Pancreas (tissue), 10 donors: Measurements from ENCODE around the gene DMKN. TPM values are rescaled to one million over a fixed set of nuclear protein-coding genes. Genes with fewer than 3 reads are reported as not detected.

Experiments used
- ATAC-seq, 4 donors: fragments of 200-7000 bp; cut with Tn5 transposase; one replicate each; pipeline versions ENCODE4 v1.8.0 to v1.9.1; 2020; ENCODE audit warnings: mild to moderate bottlenecking in 4 of 4, moderate library complexity in 4 of 4
- DNase-seq, 6 donors: peaks; one replicate each; pipeline ENCODE4 v3.0.0-alpha.2; 2020
- FAIRE-seq: peaks from 2 replicates; lab custom pipeline; 2012; peaks lifted over from hg19 to GRCh38; lab: Jason Lieb, UNC
- H3K27ac ChIP-seq, 4 donors: fragments of 200-600 bp; sonication (generic); 1 replicate in 3 of 4; 2 replicates in 1 of 4; pipeline versions ENCODE4 v1.5.0 to v1.8.0; 2020
- H3K27me3 ChIP-seq, 4 donors: fragments of 200-600 bp; one replicate each; pipeline ENCODE4 v1.8.0; 2021
- H3K36me3 ChIP-seq, 3 donors: fragments of 200-600 bp; sonication (generic) in 1 of 3; one replicate each; pipeline versions ENCODE4 v1.5.0 to v1.8.0; 2020 to 2021
- H3K4me1 ChIP-seq, 3 donors: fragments of 200-600 bp; one replicate each; pipeline ENCODE4 v1.8.0; 2021
- H3K4me3 ChIP-seq, 4 donors: fragments of 200-600 bp; sonication (generic) in 2 of 4; one replicate each; pipeline versions ENCODE4 v1.5.0 to v1.8.0; 2020 to 2021
- H3K9me3 ChIP-seq, 4 donors: fragments of 200-600 bp; one replicate each; pipeline ENCODE4 v1.8.0; 2021
- WGBS, 2 donors: extraction: QIAGEN DNeasy Blood & Tissue Kit; methylation state at CpG; one replicate each; pipeline ENCODE4 v1.1.7; 2013; 5-methylcytosine and 5-hydroxymethylcytosine counted together
- intact Hi-C, 3 donors: fragments of 100-400 bp; cut with DNase I; formaldehyde crosslinking; loops; one replicate each; pipeline versions ENCODE4 v1.11.1 to v1.14.2; 2022
- polyA plus RNA-seq, 2 donors: library from polyadenylated mRNA; stranded (reverse); fragments of 200-250 nt; gene quantifications; one replicate each; pipeline ENCODE4 v1.2.3, GENCODE V29; 2013
- total RNA-seq, 6 donors: library from RNA; stranded (reverse); fragmentation: NEBNext Ultra II Directional in 4 of 6; extraction: Animal tissue kit (Norgen Biotek cat#: 25700) in 4 of 6; gene quantifications; one replicate each; pipeline versions ENCODE4 v1.2.1 to v1.2.4, GENCODE V29; 2021 to 2023
- TF ChIP-seq, protein P1 (sequence below), 4 donors: fragments of 200-600 bp; sonication (generic) in 3 of 4; IDR thresholded peaks; one replicate each; pipeline versions ENCODE4 v1.5.0 to v1.8.0; 2021; ENCODE audit warnings: antibody characterized with exemption in 4 of 4
- donor health status: healthy with polysubstance abuse.
- donor health status: DM: no; HTN: no; CAD: no; lungs with moderate emphysema.
- donor health status: DM: no; HTN: no; CAD: no.
- donor health status: control.
- donor health status: control.
- donor health status: Bipolar disorder and iron deficiency.
- donor health status: DM: yes; HTN: yes; CAD: no.
- donor health status: DM: no; HTN: no; CAD: no.
- donor health status: DM: no; HTN: no; CAD: no.
- donor health status: DM: yes; HTN: yes; CAD: no.

DMKN gene
- total and polyA plus RNA-seq, 8 donors = 48.5 to 197 (median 62.4) TPM

DNA sequence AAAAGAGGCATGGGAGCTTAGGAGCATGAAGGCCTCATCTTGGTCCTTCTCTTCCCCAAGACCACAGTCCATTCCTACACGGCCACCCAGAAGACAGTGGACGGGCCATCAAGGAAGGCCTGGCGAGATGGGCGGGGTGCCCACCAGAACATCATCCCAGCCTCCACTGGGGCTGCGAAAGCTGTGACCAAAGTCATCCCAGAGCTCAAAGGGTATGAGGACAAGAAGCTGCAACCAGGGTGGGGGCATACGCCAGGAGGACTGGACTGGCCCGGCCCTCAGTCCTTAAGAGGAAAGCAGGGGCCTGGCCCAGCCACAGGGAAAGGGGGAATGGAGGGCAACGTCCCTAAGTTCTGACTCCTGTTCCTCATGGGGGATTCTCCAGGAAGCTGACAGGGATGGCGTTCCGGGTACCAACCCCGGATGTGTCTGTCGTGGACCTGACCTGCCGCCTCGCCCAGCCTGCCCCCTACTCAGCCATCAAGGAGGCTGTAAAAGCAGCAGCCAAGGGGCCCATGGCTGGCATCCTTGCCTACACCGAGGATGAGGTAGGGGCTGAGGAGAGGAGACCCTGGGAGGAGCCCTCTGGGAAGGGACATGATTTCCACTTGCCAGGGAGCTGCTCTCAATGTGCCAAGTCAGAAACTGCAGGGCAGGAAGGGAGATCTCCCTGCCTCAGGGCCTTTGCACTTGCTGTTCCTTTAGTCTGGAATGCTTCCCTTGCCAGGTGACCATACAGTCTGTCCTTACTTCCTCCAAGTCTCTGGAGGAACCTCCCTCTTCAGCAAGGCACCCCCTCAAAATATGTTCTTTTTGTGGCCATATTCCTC, 30.0 kb upstream of the DMKN start:
- ATAC-seq (no peak), DNase-seq (no peak), FAIRE-seq (no peak)
- 94 to 96% methylated on average over 15 of the region's 15 CpGs for WGBS, 2 donors
- no peak overlapping the region for H3K27ac ChIP-seq
- peaks cover 0 to 14% (median 4%) of the 10 kb centered on the region in 3 donors for H3K4me1 ChIP-seq
- intact Hi-C loops = loop anchor here in 2 of 3 donors (10.0 kb wide), 2 partner anchors 51 to 181 kb away; no protein-coding TSS in a partner anchor
- H3K4me3 ChIP-seq = no peak overlapping the region
- H3K9me3 ChIP-seq = no peaks in the 10 kb centered on the region
- no peaks in the 10 kb centered on the region for H3K36me3 ChIP-seq
- H3K27me3 ChIP-seq = no peaks in the 10 kb centered on the region
- TF ChIP-seq, protein P1, sequence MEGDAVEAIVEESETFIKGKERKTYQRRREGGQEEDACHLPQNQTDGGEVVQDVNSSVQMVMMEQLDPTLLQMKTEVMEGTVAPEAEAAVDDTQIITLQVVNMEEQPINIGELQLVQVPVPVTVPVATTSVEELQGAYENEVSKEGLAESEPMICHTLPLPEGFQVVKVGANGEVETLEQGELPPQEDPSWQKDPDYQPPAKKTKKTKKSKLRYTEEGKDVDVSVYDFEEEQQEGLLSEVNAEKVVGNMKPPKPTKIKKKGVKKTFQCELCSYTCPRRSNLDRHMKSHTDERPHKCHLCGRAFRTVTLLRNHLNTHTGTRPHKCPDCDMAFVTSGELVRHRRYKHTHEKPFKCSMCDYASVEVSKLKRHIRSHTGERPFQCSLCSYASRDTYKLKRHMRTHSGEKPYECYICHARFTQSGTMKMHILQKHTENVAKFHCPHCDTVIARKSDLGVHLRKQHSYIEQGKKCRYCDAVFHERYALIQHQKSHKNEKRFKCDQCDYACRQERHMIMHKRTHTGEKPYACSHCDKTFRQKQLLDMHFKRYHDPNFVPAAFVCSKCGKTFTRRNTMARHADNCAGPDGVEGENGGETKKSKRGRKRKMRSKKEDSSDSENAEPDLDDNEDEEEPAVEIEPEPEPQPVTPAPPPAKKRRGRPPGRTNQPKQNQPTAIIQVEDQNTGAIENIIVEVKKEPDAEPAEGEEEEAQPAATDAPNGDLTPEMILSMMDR (IDR thresholded peaks at IDR 0.05) = no peak

DNA sequence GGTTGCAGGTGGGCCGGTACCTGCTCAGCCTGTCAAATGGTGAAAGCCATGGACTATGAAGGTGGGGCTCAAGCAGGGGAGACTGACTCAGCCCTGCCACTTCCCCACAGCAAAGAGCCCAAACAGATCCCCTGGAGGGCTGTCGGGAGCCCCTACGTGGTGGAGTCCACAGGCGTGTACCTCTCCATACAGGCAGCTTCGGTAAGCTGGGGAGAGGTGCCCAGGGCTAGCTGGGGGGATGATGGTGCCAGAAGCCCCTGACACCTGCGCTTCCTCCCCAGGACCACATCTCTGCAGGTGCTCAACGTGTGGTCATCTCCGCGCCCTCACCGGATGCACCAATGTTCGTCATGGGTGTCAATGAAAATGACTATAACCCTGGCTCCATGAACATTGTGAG, 28.8 kb upstream of the DMKN start:
- TF ChIP-seq, protein P1 (IDR thresholded peaks at IDR 0.05) = no peak
- Histone ChIP-seq H3K4me1 (peaks cover 0 to 14% (median 4%) of the 10 kb centered on the region in 3 donors), H3K27me3 (no peaks in the 10 kb centered on the region), H3K4me3 (no peak overlapping the region), H3K27ac (no peak overlapping the region), H3K36me3 (no peaks in the 10 kb centered on the region), H3K9me3 (no peaks in the 10 kb centered on the region)
- intact Hi-C loops = loop anchor here in 2 of 3 donors (10.0 kb wide), 2 partner anchors 53 to 183 kb away; no protein-coding TSS in a partner anchor
- ATAC-seq (no peak), FAIRE-seq (no peak), DNase-seq (no peak)
- WGBS, 2 donors = 97% methylated on average over 11 of the region's 11 CpGs

DNA sequence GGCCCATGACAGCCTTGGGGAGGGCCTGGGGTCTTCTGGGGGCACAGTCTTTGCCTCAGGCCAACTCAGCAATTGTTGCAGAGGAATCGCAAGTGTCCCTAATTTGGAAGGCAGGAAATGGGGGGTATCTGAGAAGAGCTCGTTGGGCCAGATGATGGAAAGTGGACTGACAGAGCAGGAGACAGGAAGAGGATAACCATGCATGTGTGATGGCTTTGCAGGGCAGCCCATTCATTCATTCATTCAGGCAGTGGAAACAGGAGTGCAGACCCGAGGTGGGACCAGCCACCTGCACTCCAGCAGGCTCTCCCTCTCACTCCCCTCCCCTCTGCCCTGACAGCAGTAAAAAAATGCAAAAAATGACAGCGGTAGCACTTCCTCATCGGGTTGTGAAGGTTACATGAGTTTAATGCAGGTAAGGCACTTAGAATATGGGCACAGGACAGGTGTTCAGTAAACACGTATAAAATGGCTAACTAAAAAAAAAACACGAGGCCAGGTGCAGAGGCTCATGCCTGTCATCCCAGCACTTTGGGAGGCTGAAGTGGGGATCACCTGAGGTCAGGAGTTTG, 27.0 kb upstream of the DMKN start:
- no peaks in the 10 kb centered on the region for H3K27me3 ChIP-seq
- no peaks in the 10 kb centered on the region for H3K9me3 ChIP-seq
- H3K4me3 ChIP-seq = no peak overlapping the region
- TF ChIP-seq, protein P1 (IDR thresholded peaks at IDR 0.05) = no peak
- no peak for ATAC-seq
- no peak for FAIRE-seq
- DNase-seq = no peak
- no peaks in the 10 kb centered on the region for H3K36me3 ChIP-seq
- no peak overlapping the region for H3K27ac ChIP-seq
- peaks cover 0 to 5% (median 0%) of the 10 kb centered on the region in 3 donors for H3K4me1 ChIP-seq
- intact Hi-C loops = loop anchor here in 2 of 3 donors (10.0 kb wide), 2 partner anchors 54 to 184 kb away; no protein-coding TSS in a partner anchor
- 71 to 72% methylated on average over 7 of the region's 7 CpGs for WGBS, 2 donors

DNA sequence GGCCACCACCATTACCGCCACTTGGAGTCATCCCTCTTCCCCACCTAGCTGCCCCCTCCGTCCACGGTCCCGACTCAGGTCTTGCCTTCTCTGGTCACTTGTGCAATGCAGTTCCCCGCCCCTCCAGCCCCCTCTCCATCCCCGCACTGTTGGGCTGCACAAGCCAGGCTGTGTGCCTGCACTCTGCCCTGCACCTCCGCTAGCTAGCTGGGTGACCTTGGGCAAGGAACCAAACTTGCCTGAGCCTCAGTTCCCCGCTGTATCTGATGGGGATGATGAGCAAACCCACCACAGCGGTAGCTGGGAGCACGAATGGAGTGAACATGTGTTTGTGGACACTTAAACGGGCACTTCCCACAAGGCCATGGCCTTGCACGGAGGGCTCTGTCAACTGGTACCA, 26.4 kb upstream of the DMKN start:
- TF ChIP-seq, protein P1 (IDR thresholded peaks at IDR 0.05) = no peak
- no peak for ATAC-seq
- no peaks in the 10 kb centered on the region for H3K9me3 ChIP-seq
- H3K4me3 ChIP-seq = no peak overlapping the region
- peak in 1 of 6 donors; percentile 51 for DNase-seq
- 76 to 83% methylated on average over 12 of the region's 12 CpGs for WGBS, 2 donors
- no peaks in the 10 kb centered on the region for H3K27me3 ChIP-seq
- peaks cover 0 to 5% (median 0%) of the 10 kb centered on the region in 3 donors for H3K4me1 ChIP-seq
- intact Hi-C loops = loop anchor here in 2 of 3 donors (10.0 kb wide), 2 partner anchors 55 to 185 kb away; no protein-coding TSS in a partner anchor
- no peaks in the 10 kb centered on the region for H3K36me3 ChIP-seq
- H3K27ac ChIP-seq = no peak overlapping the region
- FAIRE-seq = no peak
